ENCODE results near the gene SHTN1. TPM values are rescaled to one million over a fixed set of nuclear protein-coding genes. Genes with fewer than 3 reads are reported as not detected.

Gene SHTN1
- total RNA-seq, 1 experiment from 2014 or later, result 67.8 TPM

DNA sequence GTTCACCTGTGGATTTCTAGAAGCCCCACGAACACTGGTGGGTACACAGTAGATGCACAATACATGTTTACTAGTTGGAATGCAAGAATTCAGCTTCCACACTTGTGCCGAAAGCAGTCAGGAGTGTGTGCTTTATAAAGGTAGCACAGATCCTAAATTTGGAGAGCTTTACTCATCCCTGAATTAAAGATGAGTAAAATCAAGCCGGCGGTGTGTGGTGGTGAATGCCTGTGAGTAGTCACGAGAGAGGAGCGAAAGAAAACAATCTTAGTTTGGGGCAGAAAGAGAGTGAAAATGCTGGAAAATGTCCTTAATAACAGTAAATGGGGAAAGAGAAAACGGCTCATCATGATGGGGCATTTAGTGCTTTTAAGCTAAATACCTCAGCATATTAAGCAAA lies 169.3 kb downstream of the SHTN1 start:
- no peak for TF ChIP-seq TCF7L2 (IDR thresholded peaks at IDR 0.05; ENCODE audit: low read depth, low read length)
- no peak for TF ChIP-seq POLR2AphosphoS5 (IDR thresholded peaks at IDR 0.05; ENCODE audit: low read depth, low read length)
- no peak for TF ChIP-seq REST (IDR thresholded peaks at IDR 0.05; ENCODE audit: insufficient read depth in 1 of 2, low read depth in 2 of 2, low read length in 1 of 2)
- no peak for TF ChIP-seq CTCF (IDR thresholded peaks at IDR 0.05)
- TF ChIP-seq SIN3A (IDR thresholded peaks at IDR 0.05; ENCODE audit: borderline replicate concordance, insufficient read depth, low read depth, low read length), result no peak
- intact Hi-C loops (cut with micrococcal nuclease; ENCODE audit: unreplicated experiment), result no loop called here
- H3K9me3 ChIP-seq (ENCODE audit: control insufficient read depth, insufficient read depth, low read depth, low read length), result no peaks in the 10 kb centered on the region

GRCh38 chr10:116833986-116834985 lies 170.7 kb downstream of the SHTN1 start:
- no peak overlapping the region for H3K4me3 ChIP-seq (ENCODE audit: low read depth in 2 of 2, low read length in 2 of 2)
- H3K27ac ChIP-seq (ENCODE audit: low read length), result no peak overlapping the region
- H3K36me3 ChIP-seq (ENCODE audit: control insufficient read depth, insufficient read depth, low read length), result no peaks in the 10 kb centered on the region
- H3K9me3 ChIP-seq (ENCODE audit: control insufficient read depth, insufficient read depth, low read depth, low read length), result no peaks in the 10 kb centered on the region
- ChIA-PET CTCF (no interaction called here), POLR2A (no interaction called here)
- H3K27me3 ChIP-seq (ENCODE audit: control insufficient read depth, insufficient read depth, low read length), result no peaks in the 10 kb centered on the region
- BruUV-seq (replicated peaks), result no TSS peak
- TF ChIP-seq POLR2AphosphoS5 (IDR thresholded peaks at IDR 0.05; ENCODE audit: low read depth, low read length) (no peak), CTCF (IDR thresholded peaks at IDR 0.05) (no peak), SIN3A (IDR thresholded peaks at IDR 0.05; ENCODE audit: borderline replicate concordance, insufficient read depth, low read depth, low read length) (no peak), TCF7L2 (IDR thresholded peaks at IDR 0.05; ENCODE audit: low read depth, low read length) (no peak), REST (IDR thresholded peaks at IDR 0.05; ENCODE audit: insufficient read depth in 1 of 2, low read depth in 2 of 2, low read length in 1 of 2) (no peak)
- in situ Hi-C loops (cut with HindIII; ENCODE audit: low pct_unique_long_range_greater_than_20kb, low sequenced_read_pairs) (no loop called here), intact Hi-C loops (cut with micrococcal nuclease; ENCODE audit: unreplicated experiment) (no loop called here)
- no peak for DNase-seq (ENCODE audit: low read depth, low spot score)
- no peaks in the 10 kb centered on the region; the same call in 1 of the 2 replicates for H3K4me1 ChIP-seq (ENCODE audit: control insufficient read depth, insufficient read depth, low read length)
- no peak for ATAC-seq

More for the DNA sequence above, 169.3 kb downstream of the SHTN1 start:
- Histone ChIP-seq H3K4me3 (ENCODE audit: low read depth in 2 of 2, low read length in 2 of 2) (no peak overlapping the region), H3K27me3 (ENCODE audit: control insufficient read depth, insufficient read depth, low read length) (no peaks in the 10 kb centered on the region), H3K36me3 (ENCODE audit: control insufficient read depth, insufficient read depth, low read length) (no peaks in the 10 kb centered on the region), H3K4me1 (ENCODE audit: control insufficient read depth, insufficient read depth, low read length) (no peaks in the 10 kb centered on the region; the same call in 1 of the 2 replicates), H3K27ac (ENCODE audit: low read length) (no peak overlapping the region)
- BruUV-seq (replicated peaks), result no TSS peak
- in situ Hi-C loops (cut with HindIII; ENCODE audit: low pct_unique_long_range_greater_than_20kb, low sequenced_read_pairs), result no loop called here
- ChIA-PET CTCF (no interaction called here), POLR2A (no interaction called here)
- DNase-seq (ENCODE audit: low read depth, low spot score), result no peak
- ATAC-seq, result no peak
